HuH-7.5 (cell line): ENCODE data around the gene EBNA1BP2.
"Not testable (repeated sequence)": the region's sequence is repeated elsewhere in the genome, so short reads cannot be mapped to it uniquely, and the experiment has no call there.

ENCODE experiments used
- DNase-seq: peaks from one replicate; pipeline ENCODE4 v3.0.0; 2011; ENCODE audit warnings: low spot score

Gene EBNA1BP2, protein sequence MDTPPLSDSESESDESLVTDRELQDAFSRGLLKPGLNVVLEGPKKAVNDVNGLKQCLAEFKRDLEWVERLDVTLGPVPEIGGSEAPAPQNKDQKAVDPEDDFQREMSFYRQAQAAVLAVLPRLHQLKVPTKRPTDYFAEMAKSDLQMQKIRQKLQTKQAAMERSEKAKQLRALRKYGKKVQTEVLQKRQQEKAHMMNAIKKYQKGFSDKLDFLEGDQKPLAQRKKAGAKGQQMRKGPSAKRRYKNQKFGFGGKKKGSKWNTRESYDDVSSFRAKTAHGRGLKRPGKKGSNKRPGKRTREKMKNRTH

DNA sequence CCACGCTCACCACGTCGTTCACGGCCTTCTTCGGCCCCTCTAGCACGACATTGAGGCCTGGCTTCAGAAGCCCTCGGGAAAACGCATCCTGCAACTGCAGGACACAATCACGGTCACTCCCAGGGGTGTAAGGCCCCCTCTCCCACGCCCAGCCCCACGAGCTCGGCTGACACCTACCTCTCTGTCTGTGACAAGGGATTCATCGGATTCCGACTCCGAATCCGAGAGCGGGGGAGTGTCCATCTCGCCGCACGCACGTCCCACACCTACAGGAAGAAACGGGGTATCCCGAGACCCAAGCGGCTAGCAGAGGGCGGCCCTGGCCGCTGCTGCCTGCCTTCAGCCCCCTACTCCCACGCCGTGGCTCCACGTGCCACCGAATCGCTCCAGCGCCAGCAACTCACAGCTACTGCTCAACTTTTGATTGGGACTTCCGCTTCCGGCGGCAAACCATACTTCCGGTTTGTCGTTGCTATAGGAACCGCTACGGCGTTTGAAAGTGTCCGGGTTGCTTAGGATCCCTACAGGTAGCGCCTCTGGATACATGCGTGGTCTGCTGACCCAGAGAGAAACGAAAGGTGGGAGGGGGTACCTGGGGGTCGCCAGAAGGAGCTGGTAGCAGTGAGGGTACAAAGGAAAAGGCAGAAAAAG is at the start of gene EBNA1BP2, which contains the start of gene CFAP57:
EBNA1BP2 (minus strand) TSS at position 415 of the 651 bp plus-strand sequence; CDS start at position 243, 172 bp downstream.
CFAP57 (plus strand) TSS at position 455 of the 651 bp plus-strand sequence. CDS start 424 bp downstream, outside the sequence.
- peak; percentile 59 for DNase-seq

DNA sequence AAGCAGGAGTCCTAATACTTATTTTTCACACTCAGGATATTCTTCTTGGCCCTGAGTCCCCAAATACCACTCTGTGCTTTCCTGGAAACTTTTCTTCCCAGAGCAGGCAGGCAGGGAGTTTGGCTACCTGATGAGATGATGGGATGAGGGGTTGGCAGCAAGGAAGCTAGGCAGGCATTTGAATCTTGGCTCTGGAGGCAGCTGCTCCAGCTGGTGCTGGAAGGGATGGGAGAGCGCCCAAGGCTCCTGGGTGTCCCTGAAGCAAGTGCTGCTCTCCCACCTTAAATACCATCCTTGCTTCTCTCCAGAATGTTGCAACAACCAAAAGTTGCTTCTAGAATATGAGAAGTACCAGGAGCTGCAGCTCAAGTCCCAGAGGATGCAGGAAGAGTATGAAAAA is 49.7 kb upstream of the EBNA1BP2 start:
- no peak for DNase-seq

DNA sequence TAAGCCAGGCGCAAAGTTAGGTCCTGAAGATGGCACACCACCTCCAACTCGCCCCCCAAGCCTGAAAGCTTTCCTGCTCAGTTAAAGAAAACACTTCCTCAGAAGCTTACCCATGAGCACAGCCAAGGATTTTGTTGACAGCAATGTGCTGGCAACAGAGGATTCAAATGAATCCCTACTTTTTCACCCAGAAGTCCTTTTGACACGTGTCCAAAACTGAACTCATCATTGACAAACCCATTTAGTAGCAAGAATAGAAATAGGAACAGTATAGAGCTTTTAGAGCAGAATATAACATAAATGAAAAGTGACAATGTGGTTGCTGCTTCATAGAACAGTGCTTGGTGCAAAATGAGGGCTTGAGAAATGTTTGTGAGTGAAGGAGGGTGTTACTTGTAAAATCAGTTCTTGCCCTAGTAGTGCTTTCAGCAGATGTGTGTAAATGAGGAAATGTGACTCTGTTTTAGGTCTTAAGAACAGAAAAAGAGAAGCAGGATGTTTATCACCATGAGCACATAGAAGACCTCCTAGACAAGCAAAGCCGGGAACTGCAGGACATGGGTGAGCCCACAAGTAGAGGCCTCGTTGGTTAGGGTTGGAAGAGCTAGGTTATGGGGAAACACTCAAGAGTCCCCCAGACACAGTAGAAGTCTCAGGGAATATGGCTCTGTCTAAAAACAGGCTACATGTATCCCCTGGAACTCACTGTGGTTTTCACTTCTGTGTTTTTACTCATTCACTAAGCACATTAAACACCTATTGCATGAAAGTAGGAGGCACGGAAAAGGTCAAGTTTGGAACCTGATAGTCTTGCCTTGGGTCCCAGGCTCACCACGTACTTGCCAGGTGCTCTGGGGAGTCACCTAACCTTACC is 49.1 kb upstream of the EBNA1BP2 start:
- DNase-seq: no peak

DNA sequence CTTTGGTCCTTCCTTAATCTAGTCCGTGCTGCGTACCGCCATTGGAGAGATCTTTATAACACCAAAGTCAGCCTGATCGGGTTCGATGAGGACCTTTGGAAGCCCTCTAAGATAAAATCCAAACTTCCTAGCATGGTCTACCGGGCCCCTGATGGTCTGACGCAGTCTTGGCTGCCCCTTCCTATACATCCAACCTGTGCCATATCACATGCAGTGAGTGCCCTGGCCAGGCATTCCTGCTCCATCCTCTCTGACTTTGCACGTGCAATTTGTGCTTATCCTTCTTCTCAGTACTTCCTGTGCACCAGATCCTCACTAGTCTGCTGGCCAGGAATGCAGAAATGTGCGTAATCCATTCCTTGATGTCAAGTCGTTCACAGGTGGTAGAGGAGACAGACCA is 45.7 kb upstream of the EBNA1BP2 start:
- no peak for DNase-seq

DNA sequence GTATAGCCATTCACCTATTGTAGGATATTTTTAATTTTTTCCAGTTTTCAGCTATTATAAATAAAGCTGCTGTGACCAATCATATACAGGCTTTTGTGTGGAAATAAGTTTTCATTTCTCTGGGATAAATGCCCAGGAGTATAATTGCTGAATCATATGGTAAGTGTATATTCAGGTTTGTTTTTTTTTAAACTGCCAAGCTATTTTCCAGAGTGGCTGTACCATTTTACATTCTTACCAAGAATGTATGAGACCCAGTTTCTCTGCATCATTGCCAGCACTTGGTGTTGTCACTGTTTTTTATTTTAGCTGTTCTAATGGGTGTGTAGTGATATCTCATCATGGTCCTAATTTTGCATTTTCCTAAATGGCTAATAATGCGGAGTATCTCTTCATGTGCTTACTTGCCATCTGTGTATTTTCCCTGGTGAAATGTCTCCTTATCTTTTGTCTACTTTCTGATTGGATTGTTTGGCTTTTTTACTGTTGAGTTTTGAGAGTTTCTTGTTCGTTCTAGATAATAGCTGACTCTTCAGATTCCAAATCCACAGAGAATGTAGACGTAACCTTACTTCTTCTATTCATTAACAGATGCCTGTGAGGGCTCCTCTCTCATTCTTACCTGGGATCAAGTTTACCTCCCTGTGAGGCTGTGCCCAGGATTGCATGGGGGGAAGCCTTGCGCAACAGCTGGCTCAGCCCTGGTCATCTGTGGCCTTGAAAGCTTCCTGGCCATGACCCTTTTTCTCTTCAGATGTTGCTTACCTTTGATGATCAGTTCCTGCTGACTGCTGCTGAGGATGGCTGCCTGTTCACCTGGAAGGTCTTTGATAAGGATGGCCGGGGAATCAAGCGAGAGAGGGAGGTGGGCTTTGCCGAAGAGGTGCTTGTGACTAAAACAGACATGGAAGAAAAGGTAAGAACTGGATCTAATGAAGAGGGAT is 42.7 kb upstream of the EBNA1BP2 start:
- DNase-seq: no peak

DNA sequence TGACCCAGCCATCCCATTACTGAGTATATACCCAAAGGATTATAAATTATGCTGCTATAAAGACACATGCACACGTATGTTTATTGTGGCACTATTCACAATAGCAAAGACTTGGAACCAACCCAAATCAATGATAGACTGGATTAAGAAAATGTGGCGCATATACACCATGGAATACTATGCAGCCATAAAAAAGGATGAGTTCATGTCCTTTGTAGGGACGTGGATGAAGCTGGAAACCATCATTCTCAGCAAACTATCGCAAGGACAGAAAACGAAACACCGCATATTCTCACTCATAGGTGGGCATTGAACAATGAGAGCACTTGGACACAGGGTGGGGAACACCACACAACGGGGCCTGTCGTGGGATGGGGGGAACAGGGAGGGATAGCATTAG is 36.2 kb upstream of the EBNA1BP2 start:
- DNase-seq: not testable (repeated sequence)

DNA sequence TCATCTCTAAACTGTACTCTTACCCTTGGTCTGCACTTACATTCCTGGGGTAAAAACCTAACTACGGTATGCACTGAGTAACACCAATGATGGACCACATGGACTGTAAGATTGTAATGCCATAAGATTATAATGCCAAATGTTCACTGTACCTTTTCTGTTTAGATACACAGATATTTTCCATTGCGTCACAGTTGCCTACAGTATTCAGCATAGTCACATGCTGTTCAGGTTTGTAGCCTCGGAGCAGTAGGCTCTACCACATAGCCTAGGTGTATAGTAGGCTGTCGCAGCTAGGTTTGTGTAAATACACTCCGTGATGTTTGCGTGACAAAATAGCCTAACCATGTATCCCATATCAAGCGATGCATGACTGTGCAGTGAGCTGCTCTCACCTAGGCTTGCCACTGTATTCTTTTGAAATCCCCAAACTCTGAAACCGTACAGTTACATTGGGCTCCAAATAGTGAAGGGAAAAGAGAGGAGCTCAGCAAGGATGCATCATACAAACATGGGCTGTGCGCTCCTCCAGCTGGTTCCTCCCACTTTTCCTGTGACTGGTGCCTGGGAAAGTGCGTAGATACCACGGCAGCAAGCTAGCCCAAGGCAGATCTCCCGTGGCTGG is 35.3 kb upstream of the EBNA1BP2 start:
- no peak for DNase-seq

DNA sequence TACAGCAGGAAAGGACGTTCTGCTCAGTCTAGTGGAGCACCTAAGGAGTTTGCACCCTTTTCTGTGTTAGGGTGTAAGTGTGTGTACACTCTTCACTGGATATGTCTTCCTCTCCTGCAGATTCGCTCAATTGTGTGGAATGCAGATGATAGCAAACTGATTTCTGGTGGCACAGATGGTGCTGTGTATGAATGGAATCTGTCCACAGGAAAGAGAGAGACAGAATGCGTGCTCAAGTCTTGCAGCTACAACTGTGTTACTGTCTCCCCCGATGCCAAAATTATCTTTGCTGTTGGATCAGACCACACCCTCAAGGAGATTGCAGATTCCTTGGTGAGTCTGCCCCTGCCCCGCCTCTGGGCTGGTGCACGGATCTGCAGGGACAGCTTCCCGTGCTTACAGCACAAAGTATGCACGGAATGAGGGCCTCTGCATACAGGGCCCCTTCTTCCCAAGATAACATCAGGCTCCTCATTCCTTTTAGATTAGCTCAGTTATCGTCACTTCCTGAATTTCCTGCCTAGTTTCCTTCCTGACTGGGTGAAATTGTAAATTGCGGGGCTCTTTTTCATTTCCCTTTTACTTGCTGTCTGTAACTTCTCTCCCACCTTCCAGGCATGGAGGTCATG is 34.6 kb upstream of the EBNA1BP2 start:
- DNase-seq: no peak

DNA sequence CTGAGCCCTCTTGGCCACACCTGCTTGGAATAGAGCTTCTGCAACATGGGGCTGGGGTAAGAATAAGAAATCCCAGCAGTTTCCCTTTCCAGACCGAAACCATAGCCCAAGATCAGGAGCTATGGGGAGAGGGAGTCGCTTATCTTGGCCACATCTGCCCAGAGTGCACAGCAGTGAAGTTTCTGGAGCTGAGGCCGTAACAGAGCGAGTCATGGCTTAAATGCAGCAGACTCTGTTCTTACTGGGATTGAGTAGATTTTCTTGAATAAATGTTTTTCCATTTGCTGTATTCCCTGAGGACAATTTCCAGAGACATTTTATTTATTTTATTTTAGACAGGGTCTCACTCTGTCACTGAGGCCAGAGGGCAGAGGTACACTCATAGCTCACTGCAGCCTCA is 33.6 kb upstream of the EBNA1BP2 start:
- DNase-seq: no peak

DNA sequence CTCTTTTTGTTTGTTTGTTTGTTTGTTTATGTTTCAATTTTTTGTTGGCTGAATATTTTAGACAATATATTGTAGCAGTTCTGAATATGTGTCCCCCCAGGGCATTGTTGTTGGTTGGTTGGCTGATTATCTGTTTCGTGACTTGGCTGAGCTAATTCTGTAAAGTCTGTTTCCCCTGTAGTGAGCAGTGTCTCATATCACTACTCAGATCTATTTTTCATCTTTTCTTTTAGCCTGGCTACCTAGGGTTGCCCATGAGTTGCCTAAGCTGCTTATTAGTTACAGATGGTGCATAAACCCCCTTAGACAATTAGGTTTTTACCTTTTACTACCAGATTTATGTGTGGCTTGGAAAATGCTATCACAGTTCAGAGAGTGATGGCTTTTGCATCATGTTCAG is 32.3 kb upstream of the EBNA1BP2 start:
- no peak for DNase-seq

DNA sequence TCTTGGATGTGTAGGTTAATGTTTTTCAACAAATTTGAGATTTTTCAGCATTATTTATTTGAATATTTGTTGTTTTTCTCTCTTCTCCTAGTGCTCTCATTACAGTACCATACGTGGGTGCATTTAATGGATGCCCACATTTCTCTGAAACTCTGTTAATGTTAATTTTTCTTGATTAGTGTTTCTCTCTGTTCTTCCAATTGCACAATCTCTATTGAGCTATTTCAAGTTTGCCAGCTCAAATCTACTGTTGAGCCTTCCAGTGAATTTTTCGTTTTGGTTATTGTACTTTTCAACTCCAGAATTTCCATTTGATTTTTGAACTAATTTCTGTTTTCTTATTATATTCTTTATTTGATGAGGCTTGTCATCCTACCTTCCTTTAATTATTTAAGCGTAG is 31.8 kb upstream of the EBNA1BP2 start:
- no peak for DNase-seq

DNA sequence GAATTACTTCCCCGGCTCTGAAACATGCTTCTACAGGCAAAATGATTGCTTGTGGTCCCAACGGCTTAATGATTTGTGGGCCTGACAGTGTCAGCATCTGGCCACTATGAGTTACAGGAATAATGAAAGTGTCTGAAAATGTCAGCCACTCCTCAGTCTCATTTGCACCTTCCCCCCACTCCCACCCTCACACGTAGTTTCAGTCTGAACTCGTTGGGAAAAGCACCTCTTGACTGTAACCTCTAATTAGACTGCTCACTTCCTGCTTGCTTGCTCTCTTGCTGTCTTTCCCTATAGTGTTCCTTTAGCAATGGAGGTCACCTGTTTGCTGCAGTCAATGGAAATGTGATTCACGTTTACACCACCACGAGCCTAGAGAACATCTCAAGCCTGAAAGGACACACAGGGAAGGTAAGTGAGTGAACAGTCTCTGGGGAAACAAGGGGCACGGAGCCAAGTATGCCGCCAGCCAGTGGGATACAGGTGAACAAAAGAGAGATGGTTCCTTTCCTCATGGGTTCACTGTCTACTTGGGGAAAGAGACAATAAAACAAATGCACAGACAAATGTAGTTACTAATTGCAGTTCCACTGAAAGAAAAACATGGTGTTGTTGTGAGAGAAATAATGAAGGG is 27.1 kb upstream of the EBNA1BP2 start:
- DNase-seq: no peak

DNA sequence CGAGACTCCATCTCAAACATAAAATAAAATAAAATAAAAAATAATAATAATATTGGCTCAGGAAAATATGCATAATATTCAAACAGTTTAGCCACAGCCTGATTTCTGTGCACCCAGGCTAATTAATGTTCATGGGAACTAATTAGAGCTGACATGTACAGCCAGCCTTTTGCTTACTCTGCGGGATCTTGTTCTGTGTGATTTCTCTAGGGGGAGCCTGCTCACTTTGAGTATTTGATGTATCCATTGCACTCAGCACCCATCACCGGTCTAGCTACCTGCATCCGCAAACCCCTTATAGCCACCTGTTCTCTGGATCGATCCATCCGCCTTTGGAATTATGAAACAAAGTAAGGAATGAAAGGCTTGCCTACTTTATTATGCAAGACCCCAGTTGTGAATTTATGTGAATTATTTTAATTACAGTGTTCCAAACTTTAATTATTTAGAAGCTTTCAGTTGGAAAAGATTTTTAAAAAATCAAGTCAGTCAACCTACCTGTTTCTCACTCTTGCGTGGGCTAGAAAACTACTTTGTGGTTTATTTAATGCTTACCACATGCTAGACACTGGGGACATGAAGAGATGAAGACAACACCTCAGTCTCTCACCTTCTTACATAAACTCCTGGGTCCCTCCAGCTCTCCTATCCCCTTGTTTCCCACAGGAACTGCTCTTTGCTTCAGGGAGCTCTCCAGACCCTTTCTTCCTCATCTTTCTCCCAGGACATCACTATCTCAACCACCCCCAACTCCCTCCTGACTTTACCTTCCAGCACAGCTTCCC is 25.4 kb upstream of the EBNA1BP2 start:
- no peak for DNase-seq

DNA sequence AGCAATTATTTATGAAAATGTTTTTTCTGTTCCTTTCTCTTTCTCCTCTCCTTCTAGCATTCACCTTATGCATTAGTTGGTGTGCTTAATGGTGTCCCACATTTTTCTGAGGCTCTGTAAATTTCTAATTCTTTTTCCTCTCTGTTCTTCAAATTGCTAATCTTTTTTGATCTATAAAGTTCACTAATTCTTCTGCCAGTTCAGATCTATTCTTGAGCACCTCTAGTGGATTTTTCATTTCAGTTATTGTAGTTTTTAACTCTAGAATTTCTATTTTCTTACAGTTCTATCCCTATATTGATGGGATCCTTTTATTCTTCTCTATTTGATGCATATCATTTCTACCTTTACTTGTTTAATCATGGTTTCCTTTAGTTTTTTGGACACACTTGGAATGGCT is 22.4 kb upstream of the EBNA1BP2 start:
- DNase-seq: no peak

DNA sequence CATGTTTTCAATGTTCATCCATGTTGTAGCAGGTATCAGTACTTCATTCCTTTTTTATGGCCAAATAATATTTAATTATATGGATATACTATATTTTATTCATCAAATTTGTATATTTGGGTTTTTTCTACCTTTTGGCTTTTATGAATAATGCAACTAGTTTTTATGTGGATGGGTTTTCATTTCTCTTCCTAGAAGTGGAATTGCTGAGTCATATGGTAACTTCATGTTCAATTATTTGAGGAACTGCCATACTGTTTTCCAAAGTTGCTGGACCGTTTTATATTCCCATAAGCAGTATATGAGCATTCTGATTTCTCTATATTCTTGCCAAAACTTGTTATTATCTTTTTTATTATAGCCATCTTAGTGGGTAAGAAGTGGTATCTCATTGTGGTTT is 16.0 kb upstream of the EBNA1BP2 start:
- no peak for DNase-seq

DNA sequence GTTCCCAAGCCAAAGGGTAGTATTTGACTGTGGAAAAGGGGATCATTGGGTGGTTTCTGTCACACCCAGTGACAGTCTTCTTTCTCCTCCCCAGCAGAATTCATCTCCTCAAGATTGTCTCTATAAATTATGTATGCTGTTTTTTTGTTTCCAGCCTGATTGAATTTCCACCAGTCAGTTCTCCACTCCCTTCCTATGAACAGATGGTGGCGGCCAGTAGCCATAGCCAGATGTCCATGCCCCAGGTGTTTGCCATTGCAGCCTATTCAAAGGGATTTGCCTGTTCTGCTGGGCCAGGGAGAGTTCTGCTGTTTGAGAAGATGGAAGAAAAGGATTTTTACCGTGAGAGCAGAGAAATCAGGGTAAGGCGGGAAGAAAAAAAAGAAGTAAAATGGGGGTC is 12.9 kb upstream of the EBNA1BP2 start:
- no peak for DNase-seq

DNA sequence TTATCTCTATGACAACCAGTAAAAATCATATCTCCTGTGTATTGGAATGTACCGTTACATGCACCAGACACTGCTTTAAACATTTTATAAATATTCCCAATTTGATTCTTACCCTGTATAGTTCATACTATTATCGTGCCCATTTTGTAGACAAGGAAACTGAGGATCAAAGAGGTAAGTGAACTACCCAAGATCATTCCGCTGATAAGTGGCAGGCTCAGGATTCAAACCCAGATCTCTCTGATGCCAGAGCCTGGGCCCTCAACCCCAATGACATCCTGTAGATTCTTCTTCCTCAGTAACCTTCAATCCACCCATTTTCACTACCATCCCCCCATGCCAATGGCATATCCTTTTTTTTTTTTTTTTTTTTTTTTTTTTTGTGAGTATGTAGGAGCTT is 12.3 kb upstream of the EBNA1BP2 start:
- DNase-seq: no peak

DNA sequence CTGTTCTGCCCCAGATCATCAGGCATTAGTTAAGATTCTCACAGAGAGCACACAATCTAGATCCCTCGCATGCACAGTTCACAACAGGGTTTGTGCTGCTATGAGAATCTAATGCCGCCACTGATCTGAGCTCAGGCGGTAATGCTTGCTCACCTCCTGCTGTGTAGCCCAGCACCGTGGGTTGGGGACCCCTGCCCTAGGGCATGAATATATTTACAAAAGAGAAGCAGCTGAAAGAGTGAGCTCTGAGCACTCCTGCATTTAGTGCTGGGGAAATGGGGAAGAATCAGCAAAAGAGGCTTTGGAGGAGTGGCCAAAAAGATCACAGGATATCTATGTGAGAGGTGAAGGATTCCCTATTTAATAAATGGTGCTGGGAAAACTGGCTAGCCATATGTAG is 5.6 kb upstream of the EBNA1BP2 start:
- DNase-seq: no peak

DNA sequence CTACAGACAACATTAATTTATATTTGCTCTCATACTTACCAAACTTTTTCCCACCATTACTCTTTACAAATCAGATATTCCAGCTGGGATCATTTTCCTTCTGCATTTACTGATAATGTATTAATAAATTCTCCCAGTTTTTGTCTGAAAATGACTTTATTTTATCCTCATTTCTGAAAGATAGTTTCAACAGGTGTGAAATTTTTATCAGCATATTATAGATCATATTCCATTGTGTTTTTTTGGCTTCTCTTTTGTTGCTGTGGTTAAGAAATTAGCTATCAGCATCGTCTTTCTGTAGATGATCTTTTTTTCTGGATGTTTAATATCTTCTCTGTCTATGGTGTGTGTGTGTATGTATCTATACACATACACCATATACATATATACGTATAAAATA is 2.8 kb upstream of the EBNA1BP2 start:
- no peak for DNase-seq
